GM10248 (cell line): ENCODE results near the gene MCTP1.

ENCODE experiments used
- CTCF ChIA-PET: fragments of 300-600 bp; sonication (Branson Sonifier 250); formaldehyde crosslinking; extraction: SDS; loops from one replicate; lab custom pipeline; 2021; ENCODE audit warnings: antibody characterized with exemption; lab: Yijun Ruan, JAX
- POLR2A ChIA-PET: fragments of 350-650 bp; sonication (Branson Sonifier 250); formaldehyde crosslinking; extraction: SDS; loops from one replicate; lab custom pipeline; 2020; ENCODE audit warnings: antibody characterized with exemption; lab: Yijun Ruan, JAX
- DNase-seq: peaks from one replicate; pipeline ENCODE4 v3.0.0; 2012; ENCODE audit errors: extremely low spot score
- CTCF ChIP-seq: IDR thresholded peaks from 2 replicates; pipeline ENCODE4 v1.5.1; 2012; ENCODE audit warnings: mild to moderate bottlenecking, low read depth; ENCODE audit errors: extremely low read depth, missing control alignments, control extremely low read depth

Gene MCTP1

GRCh38 chr5:94693845-94694370, 591.0 kb downstream of the MCTP1 start:
- ChIA-PET POLR2A (no interaction called here), CTCF (interaction anchor here (1.4 kb wide), 1 partner anchor 15 kb away, joined by 4 read pairs; no protein-coding TSS in a partner anchor)
- no peak for DNase-seq
- TF ChIP-seq CTCF = no peak

- TF ChIP-seq CTCF = peak; percentile 45
- POLR2A ChIA-PET = no interaction called here
- CTCF ChIA-PET = interaction anchor here (0.6 to 1.7 kb wide), 11 partner anchors 10 to 176 kb away, joined by 3 to 10 read pairs (median 3); no protein-coding TSS in a partner anchor
- DNase-seq = no peak
Observed at GRCh38 chr5:94693043-94693822, 591.7 kb downstream of the MCTP1 start.

GRCh38 chr5:94692581-94692980, 592.3 kb downstream of the MCTP1 start:
- ChIA-PET CTCF (interaction anchor here (0.6 to 1.7 kb wide), 12 partner anchors 10 to 175 kb away, joined by 3 to 10 read pairs (median 3); no protein-coding TSS in a partner anchor), POLR2A (no interaction called here)
- DNase-seq = no peak
- TF ChIP-seq CTCF = no peak

GRCh38 chr5:94691949-94692348, 592.9 kb downstream of the MCTP1 start:
- DNase-seq = no peak
- no peak for TF ChIP-seq CTCF
- CTCF ChIA-PET = interaction anchor here (0.9 to 1.7 kb wide), 7 partner anchors 11 to 167 kb away, joined by 3 to 10 read pairs (median 3); no protein-coding TSS in a partner anchor
- POLR2A ChIA-PET = no interaction called here

- DNase-seq = no peak
- no peak for TF ChIP-seq CTCF
- ChIA-PET POLR2A (no interaction called here), CTCF (interaction anchor here (1.1 kb wide), 1 partner anchor 46 kb away, joined by 5 read pairs; no protein-coding TSS in a partner anchor)
Observed at GRCh38 chr5:94691291-94691690, 593.6 kb downstream of the MCTP1 start.

GRCh38 chr5:94690778-94691177, 594.1 kb downstream of the MCTP1 start:
- no peak for TF ChIP-seq CTCF
- ChIA-PET POLR2A (no interaction called here), CTCF (interaction anchor here (1.1 kb wide), 1 partner anchor 47 kb away, joined by 5 read pairs; no protein-coding TSS in a partner anchor)
- no peak for DNase-seq
